Measurements from ENCODE around the gene RAD1.

The RAD1 gene

GRCh38 chr5:34929720-34930461 lies 14.6 kb upstream of the RAD1 start (continued):
- TF ChIP-seq ZNF280C (tag by site-specific recombination; IDR thresholded peaks at IDR 0.05), result no peak
- peak; percentile 69 for TF ChIP-seq PATZ1 (tag by site-specific recombination; IDR thresholded peaks at IDR 0.05)
- 0 out of 2 replicates have a peak, but pooled peaks have one; percentile 52 for TF ChIP-seq ZNF610 (tag by site-specific recombination; IDR thresholded peaks at IDR 0.05; ENCODE audit: borderline replicate concordance)
- no peak for TF ChIP-seq ZFP41 (tag by site-specific recombination; IDR thresholded peaks at IDR 0.05; ENCODE audit: borderline replicate concordance)
- 0 out of 2 replicates have a peak, but pooled peaks have one; percentile 7 for TF ChIP-seq ZIC2 (tag by site-specific recombination; IDR thresholded peaks at IDR 0.05)
- TF ChIP-seq ZNF626 (tag by site-specific recombination; IDR thresholded peaks at IDR 0.05), result no peak
- TF ChIP-seq ZNF514 (tag by site-specific recombination; IDR thresholded peaks at IDR 0.05), result no peak
- no peak for TF ChIP-seq ZNF473 (tag by site-specific recombination; IDR thresholded peaks at IDR 0.05)
- peak; percentile 85 for TF ChIP-seq ZNF501 (tag by site-specific recombination; IDR thresholded peaks at IDR 0.05)
- TF ChIP-seq ZNF624 (tag by site-specific recombination; IDR thresholded peaks at IDR 0.05), result no peak
- TF ChIP-seq SP7 (tag by site-specific recombination; IDR thresholded peaks at IDR 0.05), result peak; percentile 55
- no peak for TF ChIP-seq ZNF558 (tag by site-specific recombination; IDR thresholded peaks at IDR 0.05)

- POLR2A ChIA-PET, result interaction anchor here (0.6 to 3.8 kb wide), 15 partner anchors 8 to 921 kb away, joined by 3 to 152 read pairs (median 6); partner anchors contain the start of genes BRIX1, RAD1 and TTC23L
- CTCF ChIA-PET, result interaction anchor here (0.6 to 1.4 kb wide), 4 partner anchors 10 to 474 kb away, joined by 4 to 8 read pairs (median 6); no protein-coding TSS in a partner anchor
- peak within 1 kb of the TSS; percentile 98 for H3K4me3 ChIP-seq (ENCODE audit: low read depth, low read length)
- peaks cover 39 to 45% of the 10 kb centered on the region in 2 experiments for H3K36me3 ChIP-seq (ENCODE audit: control insufficient read depth in 2 of 2, insufficient read depth in 1 of 2, low read length in 2 of 2)
- H3K4me1 ChIP-seq (ENCODE audit: control insufficient read depth, insufficient read depth, low read length), result peaks cover 12% of the 10 kb centered on the region; the same call in 1 of the 2 replicates
- H3K27ac ChIP-seq (ENCODE audit: extremely low read depth, low read depth, low read length), result peak within 1 kb of the TSS; percentile 92
- H3K9me3 ChIP-seq (ENCODE audit: control insufficient read depth, insufficient read depth, low read depth, low read length), result no peaks in the 10 kb centered on the region
- TF ChIP-seq ZNF121 (tag by site-specific recombination; IDR thresholded peaks at IDR 0.05) (no peak), ZNF704 (tag by site-specific recombination; IDR thresholded peaks at IDR 0.05) (no peak), ZNF391 (tag by site-specific recombination; IDR thresholded peaks at IDR 0.05; ENCODE audit: borderline replicate concordance, low read depth) (no peak), IKZF3 (tag by site-specific recombination; IDR thresholded peaks at IDR 0.05) (peak; percentile 94), ZBTB20 (tag by site-specific recombination; IDR thresholded peaks at IDR 0.05) (no peak), HIC1 (tag by site-specific recombination; IDR thresholded peaks at IDR 0.05) (peak; percentile 82), ATF2 (tag by site-specific recombination; IDR thresholded peaks at IDR 0.05; ENCODE audit: low read depth) (no peak), ZBTB8A (tag by site-specific recombination; IDR thresholded peaks at IDR 0.05) (0 out of 2 replicates have a peak, but pooled peaks have one; percentile 14), ZNF76 (tag by site-specific recombination; IDR thresholded peaks at IDR 0.05; ENCODE audit: borderline replicate concordance, low read depth) (no peak), CTCF (tag by site-specific recombination; IDR thresholded peaks at IDR 0.05) (no peak), ZNF623 (tag by site-specific recombination; IDR thresholded peaks at IDR 0.05) (no peak), ZNF626 (tag by site-specific recombination; IDR thresholded peaks at IDR 0.05) (no peak), ZNF23 (tag by site-specific recombination; IDR thresholded peaks at IDR 0.05; ENCODE audit: borderline replicate concordance) (no peak)
These were observed 13.9 kb upstream of the RAD1 start, which contains the start of gene DNAJC21 for GRCh38 chr5:34929134-34929719. Gene DNAJC21 (plus strand): TSS chr5:34929559. CDS start chr5:34929820, 261 bp downstream.
